ENCODE data around the gene ARHGAP44.

- TF ChIP-seq NFE2L2 (IDR thresholded peaks at IDR 0.05; ENCODE audit: low read length) (no peak), KAT2B (IDR thresholded peaks at IDR 0.05; ENCODE audit: borderline replicate concordance, low read depth, low read length) (no peak)
Measured at GRCh38 chr17:12857592-12857991, 68.3 kb downstream of the ARHGAP44 start.

All from HepG2 (cell line).